ENCODE results near the gene PTPRF.

DNA sequence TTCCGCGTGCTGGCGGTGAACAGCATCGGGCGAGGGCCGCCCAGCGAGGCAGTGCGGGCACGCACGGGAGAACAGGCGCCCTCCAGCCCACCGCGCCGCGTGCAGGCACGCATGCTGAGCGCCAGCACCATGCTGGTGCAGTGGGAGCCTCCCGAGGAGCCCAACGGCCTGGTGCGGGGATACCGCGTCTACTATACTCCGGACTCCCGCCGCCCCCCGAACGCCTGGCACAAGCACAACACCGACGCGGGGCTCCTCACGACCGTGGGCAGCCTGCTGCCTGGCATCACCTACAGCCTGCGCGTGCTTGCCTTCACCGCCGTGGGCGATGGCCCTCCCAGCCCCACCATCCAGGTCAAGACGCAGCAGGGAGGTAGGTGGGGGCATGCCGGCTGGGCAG lies 60.5 kb downstream of the PTPRF start:
- no peak for TF ChIP-seq POLR2A (IDR thresholded peaks at IDR 0.05)
- TF ChIP-seq CTCF (IDR thresholded peaks at IDR 0.05) = no peak
